GM19452 (cell line): ENCODE results near the gene SLC12A1.

Experiments
- ATAC-seq: cut with Tn5 transposase; IDR thresholded peaks from one replicate; pipeline ENCODE4 v1.9.1; 2021; ENCODE audit not compliant: unreplicated experiment

The SLC12A1 gene

DNA sequence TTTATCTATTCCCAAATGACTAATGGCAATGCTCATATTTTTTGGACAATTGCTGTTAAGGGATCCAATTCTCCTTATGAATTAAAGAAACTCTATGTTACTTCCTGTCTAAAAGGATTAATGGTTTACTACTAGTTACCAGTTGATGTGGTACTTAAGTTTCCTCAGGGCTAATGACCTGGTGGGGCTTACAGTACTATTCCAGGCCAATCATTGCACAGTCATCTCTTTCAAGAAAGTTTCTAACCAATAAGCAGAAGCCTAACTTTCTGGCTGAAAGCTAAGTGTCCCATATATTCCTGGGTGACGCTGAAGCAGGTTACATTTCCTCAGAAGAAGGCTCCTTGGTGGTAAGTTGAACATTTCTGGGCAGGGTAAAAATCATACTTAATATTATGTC is at the start of gene SLC12A1:
TSS of gene SLC12A1 (plus strand) at position 322 of the 400 bp plus-strand sequence. CDS start 1,418 bp downstream, outside the sequence.
- no peak for ATAC-seq

DNA sequence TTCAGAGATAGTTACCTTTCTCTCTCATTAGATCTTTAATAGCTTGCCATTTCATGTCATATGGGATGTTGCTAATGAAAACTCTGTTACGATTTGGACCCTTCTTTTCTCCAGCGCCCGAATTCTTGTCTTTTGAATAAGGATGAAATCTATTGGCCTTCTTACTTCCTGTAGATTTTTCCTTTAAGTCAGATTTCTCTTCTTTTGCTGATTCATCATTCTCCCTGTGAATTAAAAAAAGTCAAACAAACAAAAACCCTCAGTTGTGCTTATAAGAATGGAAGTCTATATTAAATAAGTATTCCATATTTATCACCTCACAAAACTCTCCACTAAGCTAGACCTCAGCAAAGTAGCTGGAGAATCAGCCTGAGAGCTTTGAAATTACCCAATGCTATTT is 37.5 kb upstream of the SLC12A1 start:
- ATAC-seq = no peak

DNA sequence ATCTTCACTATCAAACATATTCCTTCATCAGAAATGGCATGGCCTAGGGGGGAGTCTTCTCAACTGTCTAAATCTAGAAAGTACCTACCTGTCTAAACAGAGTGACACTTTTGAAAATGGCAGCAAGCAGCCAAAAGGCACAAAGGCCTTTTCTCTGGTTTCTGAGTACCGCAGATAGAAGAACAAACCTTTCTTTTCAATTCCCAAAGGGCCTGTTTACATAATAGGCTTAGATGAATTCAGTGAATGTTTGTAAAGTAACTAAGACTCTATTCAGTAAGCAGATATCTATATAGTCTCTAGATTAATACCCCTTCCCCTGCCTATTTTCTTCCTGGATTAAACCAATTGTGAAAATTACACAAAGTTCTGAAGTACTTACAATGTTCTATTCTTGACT is 35.1 kb upstream of the SLC12A1 start:
- ATAC-seq = no peak

DNA sequence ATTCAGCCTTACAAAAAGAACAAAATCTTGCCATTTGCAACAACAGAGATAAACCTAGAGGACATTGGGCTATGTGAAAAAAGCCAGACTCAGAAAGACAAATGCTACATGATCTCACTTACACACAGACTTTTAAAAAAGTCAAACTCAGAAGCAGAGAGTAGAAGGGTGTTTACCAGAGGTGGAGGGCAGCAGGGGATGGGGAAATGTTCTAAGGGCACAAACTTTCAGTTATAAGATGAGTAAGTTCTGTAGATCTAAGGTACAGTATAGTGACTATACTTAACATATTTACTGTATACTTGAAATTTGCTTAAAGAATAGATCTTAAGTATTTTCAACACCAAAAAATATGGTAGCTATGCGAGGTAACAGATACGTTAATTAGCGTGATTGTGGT is 31.0 kb upstream of the SLC12A1 start:
- ATAC-seq = no peak

DNA sequence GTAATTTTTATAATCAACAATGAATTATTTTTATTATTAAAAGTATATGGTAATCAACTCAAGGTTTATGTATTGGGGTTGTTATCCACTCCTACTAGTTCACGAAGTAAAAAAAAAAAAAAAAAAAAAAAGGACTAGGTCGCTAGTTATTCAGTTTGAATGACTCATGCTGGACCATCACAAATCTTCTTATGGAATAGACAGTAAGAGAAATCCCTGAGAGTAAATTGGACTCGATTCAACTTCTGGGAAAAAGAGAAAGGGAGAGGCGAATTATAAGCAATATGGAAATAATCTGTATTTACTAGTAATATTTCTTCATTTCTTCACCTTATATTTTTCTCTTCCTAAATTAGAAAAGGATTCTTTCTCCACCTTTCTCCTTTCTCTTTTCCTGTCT is 30.0 kb upstream of the SLC12A1 start:
- ATAC-seq = no peak

DNA sequence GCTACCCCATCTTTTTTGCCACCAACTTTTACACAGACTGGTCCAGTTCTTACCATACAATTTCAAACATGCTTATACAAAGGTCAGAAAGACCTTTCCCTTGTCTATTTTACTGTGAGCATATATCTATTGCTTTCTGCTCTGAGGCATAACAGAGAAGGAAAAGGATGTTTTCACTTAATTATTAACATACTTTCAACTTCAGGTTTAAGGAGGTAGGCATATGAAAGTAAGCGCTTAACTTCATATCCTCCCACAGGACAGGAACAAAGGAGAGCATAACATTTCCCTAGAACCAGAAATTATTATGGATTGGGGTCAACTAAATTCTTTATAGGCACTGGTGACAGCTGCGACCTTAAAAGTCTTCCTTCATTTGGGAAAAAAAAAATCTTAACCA is 29.1 kb upstream of the SLC12A1 start:
- ATAC-seq = peak; percentile 45

DNA sequence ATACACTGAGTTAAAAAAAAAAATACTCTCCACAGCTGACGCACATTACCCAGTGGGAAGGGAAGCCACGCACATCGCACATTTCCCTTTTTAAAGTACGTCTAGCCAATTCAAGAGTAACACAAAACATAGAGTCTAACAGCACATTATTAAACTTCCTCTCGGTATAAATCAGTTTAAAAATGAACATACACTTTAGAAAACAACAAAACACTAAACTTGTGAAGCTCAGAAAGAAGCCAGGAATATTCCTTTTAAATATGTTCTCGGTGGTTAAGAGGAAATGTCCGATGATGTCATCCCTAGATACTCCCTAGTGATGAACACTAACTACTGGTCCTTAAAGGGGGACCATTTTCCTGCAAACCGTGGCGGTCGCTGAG is 28.7 kb upstream of the SLC12A1 start:
- ATAC-seq = peak; percentile 62

DNA sequence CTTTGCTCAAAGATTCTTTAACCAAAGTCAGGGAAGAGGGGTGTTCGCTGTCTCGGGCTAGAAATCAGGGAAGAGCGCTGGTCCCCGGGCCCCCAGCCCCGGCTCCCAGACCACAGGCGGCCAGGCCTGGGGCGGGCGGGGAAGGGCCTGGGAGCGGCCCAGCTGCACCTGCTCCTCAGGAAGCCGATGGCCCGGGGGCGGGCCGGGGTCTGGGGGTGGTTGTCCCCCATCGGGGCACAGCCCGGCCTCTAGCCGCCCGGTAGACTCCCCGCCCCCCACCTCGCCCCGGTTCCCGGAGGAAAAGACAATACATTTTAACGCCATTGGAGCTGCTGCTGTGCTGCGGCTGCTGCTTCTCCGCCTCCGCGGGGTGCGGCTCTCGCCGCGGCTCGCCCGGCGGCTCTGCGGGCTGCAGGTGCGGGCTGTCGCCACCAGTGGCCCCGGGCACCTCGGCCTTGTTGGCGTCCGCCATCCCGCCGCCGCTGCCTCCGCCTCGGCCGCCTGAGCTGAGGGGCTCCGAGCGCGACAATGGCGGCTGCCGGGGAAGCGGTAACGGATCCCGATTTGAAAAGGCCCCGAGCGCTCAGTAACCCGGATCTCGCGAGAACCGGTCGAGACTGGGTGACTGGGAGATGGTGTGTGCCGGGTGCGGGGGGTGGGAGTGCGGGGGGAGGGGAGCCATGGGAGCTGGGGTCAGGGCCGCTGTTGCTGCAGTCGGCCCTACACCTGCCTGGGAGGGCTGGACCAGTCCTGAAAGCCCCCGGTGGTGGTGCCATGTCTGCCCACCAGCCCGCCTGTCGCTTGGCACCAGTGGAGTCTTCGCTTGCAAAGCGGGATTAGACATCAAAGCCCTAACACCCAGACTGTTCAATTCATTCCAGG is 28.1 kb upstream of the SLC12A1 start, which contains the start of gene MYEF2:
TSS of gene MYEF2 (minus strand) at position 530 of the 882 bp plus-strand sequence. CDS start at position 472, 58 bp downstream.
- peak; percentile 70 for ATAC-seq

DNA sequence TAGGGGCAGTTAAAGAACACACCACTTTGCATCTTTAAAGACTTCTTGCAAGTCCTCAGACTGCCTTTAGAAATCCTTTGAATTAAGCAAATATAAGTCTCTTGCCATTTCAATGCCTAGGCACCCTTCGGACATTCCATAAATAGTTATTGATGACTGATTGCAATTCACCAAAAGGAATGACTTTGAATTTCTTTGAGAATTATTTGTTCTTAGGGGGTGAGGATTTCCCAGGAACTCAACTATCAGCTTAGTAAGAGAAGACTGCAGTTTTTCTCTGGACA is 27.5 kb upstream of the SLC12A1 start:
- no peak for ATAC-seq

DNA sequence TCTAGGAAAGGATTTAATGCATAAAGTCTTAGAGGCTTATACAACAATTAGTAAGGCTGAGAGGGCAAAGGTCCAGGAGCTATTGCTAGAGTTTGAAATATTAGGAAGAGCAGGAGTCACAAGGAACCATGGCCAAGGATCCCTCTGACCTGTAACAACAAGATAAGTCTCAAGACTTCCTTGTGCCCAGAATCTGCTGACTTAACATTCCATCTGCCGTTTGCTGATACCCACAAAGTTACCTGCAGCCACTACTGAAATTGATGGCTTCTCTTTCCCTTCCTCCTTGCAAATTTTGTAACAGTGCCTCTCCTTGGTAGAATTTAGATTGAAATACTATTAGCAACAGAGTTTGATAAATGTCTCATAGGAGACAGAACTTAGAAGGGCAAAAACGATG is 23.4 kb upstream of the SLC12A1 start:
- no peak for ATAC-seq

DNA sequence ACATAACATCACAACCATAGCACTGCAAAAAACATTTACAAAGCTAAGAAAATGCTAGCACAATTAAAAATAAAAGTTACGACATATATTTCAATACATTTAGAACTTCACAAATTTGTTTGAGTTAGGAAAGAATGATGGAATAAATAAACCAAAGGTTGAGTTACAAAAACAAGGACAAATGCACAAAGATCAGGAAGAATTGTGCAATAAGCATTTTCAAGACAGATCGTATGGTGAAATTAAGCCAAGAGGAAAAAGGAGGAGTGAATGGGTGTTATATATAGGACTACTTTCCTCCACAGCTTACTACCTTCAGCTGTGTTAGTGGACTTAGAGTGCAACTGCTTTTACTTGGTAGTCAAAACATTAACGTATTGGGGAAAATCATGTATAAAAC is 20.6 kb upstream of the SLC12A1 start:
- no peak for ATAC-seq

DNA sequence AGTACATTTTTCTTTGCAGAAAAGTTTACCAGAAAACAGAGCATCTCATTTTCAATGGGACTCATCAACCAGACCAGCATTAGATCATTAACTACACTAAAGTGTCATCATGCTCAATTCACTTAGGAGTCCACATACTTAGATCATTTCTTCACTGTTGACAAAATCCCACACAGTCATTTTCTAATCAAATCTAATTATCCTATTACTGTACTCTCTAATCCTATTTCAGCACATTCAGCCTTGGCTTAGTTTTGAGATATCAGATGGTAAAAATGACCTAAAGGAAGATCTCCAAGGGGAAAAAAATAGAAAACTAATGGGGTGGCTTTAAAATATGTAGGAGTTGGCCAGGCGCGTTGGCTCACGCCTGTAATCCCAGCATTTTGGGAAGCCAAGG is 19.8 kb upstream of the SLC12A1 start:
- no peak for ATAC-seq

DNA sequence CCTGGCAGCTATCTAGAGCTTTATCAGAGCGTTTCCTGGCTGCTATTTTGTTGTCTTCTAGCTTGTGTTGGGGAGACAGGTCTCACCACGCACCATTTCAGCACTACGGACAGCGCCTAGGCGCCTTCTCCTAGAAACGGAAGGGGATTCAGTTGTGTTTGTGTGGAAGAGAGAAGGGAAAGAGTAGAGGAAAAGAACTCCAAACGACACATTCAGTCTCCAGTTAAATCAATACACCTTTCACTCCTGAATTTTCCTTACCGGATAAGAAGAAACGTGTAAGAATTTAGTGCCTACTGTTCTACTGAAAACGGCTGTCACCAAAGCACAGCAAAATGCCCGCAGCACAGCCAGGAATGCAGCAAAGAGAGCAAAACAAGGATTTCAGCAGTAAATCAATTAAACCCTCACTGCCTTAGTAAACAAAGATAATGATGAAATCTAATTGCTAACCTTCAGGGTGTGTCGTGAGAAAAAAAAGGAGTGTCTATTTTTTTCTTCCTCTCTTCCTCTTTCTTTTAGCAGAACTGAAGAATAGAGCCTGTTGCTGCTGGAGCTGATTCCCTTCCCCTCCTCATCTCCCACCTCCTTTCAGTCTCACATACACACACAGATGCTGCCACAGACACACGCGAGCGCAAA is 15.0 kb upstream of the SLC12A1 start:
- ATAC-seq = no peak

DNA sequence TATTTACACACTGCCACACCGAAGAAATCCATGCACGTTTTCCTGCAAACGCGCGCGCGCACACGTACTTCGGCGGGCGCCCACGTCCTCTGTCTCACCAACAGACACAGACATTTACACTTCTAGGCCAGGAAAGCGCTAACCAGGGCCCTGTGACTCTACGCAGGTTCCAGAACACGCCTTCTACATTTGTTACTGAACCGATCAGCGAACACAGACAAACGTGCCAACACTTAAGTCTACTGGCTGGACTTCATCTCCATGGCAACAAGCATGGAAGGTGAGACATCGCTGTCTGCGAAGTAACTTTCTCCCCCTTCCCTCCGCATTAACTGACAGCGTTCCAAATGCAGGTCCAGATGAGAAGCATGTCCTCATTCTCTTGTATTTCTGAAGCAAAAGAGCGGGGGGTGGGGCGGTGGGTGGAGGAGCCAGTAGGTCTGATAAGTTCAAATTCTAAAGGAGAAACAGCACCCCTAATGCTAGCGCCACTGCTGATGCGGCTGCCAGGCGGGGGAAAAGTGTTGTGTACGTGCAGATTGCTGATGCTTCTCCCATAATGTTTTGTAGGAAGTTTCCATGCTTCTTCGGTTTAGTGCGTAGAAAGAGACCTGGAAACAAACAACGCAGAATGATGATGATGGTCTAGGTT is 14.4 kb upstream of the SLC12A1 start, which contains the start of gene CTXN2:
TSS of gene CTXN2 (plus strand) at position 92 of the 652 bp plus-strand sequence. CDS start 9,636 bp downstream, outside the sequence.
- no peak for ATAC-seq

DNA sequence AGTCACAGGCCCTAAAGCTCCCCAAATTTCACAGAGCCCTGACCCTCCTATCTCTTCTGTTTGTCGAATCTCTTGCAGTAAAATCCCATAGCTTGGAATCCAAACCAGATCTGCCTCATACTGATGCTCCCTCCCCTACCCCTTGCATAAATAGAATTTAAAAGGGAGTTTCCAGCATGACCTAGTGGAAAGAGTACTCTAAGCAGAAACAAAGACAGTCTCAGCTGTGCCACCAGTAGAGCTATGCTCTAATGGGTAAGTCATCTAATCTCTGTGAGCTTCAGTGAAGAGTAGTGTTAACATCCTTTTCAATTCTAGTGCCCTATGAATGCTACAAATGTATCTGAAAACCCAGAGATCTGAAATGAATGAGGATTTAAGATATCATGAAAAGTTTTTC is 4.0 kb upstream of the SLC12A1 start:
- ATAC-seq = no peak

DNA sequence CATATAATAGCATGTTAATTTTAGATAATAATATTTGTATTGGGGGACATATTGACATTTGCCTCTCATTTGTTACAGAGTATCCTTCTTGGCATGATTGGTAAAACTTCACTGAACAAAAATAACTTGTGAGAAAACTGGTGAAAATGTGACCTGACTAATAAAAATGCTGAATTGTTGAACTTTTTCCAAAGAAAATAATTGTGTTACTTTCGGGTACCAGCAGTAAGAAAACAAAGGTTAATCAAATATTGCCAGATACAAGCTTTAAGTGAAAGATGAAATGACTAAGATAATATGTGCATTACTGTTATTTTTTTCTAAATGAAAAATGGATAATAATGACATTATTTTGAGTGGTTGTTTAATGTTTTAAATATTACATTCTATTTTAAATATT is 15.2 kb downstream of the SLC12A1 start:
- ATAC-seq = no peak

DNA sequence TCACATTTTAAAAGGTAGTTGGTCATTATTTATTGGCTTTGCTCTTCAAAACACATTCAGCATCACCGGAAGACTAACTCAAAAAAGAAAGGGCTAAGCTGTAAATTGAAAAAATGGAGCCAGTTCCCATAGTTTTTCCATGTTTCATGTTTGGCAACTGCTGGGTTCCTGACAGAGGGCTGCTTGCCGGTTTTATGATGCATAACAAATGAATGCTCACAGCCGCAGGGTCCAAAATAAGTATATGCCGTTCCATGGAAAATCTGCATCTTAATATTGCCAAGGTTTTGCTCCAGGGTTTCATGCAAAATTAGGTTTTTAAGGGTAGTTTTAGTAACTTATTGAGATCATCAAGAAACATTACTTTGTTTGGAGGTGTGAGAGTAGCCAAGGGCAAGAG is 15.8 kb downstream of the SLC12A1 start:
- ATAC-seq = no peak

DNA sequence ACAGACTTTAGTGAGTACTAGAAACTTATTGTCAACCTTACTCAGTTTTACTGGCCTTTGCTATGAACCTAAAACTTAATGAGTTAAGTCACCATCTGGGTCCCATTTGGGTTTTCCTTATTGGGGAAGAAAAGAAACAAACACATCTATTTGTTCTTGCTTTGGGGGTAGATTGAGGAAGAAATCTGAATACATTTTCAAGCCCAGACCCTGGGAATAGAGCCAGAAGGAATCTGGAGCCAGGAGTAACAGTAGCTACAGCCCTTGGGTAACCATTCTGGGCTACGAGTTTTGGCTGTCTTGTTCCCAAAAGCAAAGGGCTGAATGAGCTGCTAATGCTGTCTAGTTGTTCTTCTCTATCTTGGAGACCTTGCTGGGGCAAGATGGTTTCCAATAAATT is 16.5 kb downstream of the SLC12A1 start:
- ATAC-seq = no peak

DNA sequence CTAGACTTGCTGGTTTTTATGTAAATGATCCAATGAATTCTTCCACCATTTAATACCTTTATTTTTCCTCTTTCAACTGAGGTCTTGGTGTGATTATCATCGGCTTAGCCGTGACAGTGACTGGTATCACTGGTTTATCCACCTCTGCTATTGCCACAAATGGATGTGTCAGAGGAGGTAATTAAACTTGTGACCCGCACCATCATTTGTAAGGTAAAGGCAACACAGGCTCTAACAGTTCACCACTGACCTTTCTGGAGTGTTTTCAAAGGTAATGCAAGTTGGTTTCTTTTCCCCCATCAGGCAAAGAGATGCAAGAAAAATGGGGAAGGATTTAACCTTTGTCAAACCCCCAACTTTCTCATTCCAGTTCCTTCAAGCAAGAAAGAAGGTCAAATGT is 19.7 kb downstream of the SLC12A1 start:
- no peak for ATAC-seq

DNA sequence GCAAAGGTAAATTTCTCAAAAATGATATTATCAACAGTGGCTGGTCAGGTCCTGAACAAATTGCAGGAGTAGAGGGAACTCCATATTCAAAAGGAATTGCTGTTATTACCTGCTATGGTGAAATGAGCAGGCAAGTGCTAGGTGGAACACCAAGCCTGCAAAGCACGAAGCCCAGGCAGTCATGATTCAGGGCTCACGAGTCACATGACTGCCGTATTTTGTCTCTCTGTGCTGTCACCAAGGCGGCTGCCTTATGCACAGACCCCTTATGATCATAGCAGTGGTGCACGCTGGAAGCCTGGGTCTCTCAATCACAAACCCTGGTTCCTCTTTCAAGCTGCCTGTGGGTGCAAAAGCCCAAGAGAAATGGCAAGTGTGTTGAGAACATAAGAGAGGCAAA is 24.4 kb downstream of the SLC12A1 start:
- ATAC-seq = no peak

DNA sequence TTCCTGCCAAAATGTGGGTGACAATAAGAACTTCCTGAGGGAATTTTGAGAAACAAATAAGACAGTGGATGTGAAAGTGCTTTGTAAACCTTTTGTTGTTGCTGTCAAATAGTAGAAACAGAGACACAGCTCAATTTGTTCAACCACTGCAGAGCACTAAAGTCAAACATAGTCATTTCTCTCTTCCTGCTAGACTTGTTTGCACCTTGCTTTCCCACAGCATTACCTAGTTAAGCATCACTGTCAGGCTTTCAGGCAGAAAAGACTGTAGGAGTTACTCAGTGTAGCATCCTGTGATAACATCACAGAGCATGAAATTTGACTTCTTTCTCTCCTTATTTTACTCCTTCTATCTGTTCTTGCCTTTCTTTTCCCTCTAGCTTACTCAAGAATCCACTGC is 27.1 kb downstream of the SLC12A1 start:
- ATAC-seq = no peak

DNA sequence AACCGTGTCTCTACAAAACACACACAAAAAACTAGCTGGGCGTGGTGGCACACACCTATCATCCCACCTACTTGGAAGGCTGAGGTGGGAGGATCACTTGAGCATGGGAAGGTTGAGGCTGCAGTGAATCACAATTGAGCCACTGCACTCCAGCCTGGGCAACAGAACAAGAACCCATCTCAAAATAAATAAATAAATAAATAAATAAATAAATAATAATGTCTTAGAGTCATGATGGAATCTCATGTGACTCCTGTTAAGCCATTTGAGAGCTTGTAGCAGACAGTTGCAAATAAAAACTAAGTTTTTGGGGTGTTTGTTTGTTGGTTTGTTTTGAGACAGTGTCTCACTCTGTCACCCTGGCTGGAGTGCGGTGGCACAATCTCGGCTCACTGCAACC is 33.2 kb downstream of the SLC12A1 start:
- no peak for ATAC-seq
